Esophagus squamous epithelium (tissue), 5 donors: ENCODE results near the gene SETD5. TPM values are rescaled to one million over a fixed set of nuclear protein-coding genes. Genes with fewer than 3 reads are reported as not detected.

ENCODE experiments used
- DNase-seq: peaks from one replicate; lab custom pipeline; 2025; lab: John Stamatoyannopoulos, UW
- H3K27ac ChIP-seq, 4 donors: fragments of 200-600 bp; sonication (generic); one replicate each; pipeline ENCODE4 v1.5.1; 2016 to 2019; ENCODE audit warnings: mild to moderate bottlenecking in 1 of 4
- H3K27me3 ChIP-seq, 4 donors: fragments of 200-600 bp; sonication (generic); 1 replicate in 3 of 4; 2 replicates in 1 of 4; pipeline versions ENCODE4 v1.5.1 to v1.6.0; 2017 to 2021; ENCODE audit warnings: antibody characterized with exemption in 1 of 4
- H3K36me3 ChIP-seq, 3 donors: fragments of 200-600 bp; sonication (generic); one replicate each; pipeline ENCODE4 v1.5.1; 2016 to 2019
- H3K4me1 ChIP-seq, 3 donors: fragments of 200-600 bp; sonication (generic); one replicate each; pipeline ENCODE4 v1.5.1; 2017 to 2019
- H3K4me3 ChIP-seq, 4 donors: fragments of 200-600 bp; sonication (generic); 1 replicate in 3 of 4; 2 replicates in 1 of 4; pipeline ENCODE4 v1.5.1; 2016 to 2019; ENCODE audit warnings: mild to moderate bottlenecking in 2 of 4, moderate library complexity in 1 of 4
- H3K9me3 ChIP-seq, 3 donors: fragments of 200-600 bp; sonication (generic); one replicate each; pipeline ENCODE4 v1.5.1; 2016 to 2019
- CTCF ChIP-seq, 6 experiments: fragments of 450-650 bp in 4 of 6; fragments of 200-600 bp in 2 of 6; sonication (generic) in 2 of 6; IDR thresholded peaks; one replicate each; pipeline ENCODE4 v1.5.1; 2016 to 2019; ENCODE audit warnings: antibody characterized with exemption in 6 of 6, mild to moderate bottlenecking in 4 of 6, moderate library complexity in 4 of 6
- POLR2A ChIP-seq, 4 donors: fragments of 450-650 bp; IDR thresholded peaks; one replicate each; pipeline ENCODE4 v1.6.1; 2017; ENCODE audit warnings: antibody characterized with exemption in 4 of 4, mild to moderate bottlenecking in 4 of 4, moderate library complexity in 3 of 4
- whole genome bisulfite sequencing, 2 donors: methylation state at CpG; one replicate each; pipeline ENCODE4 v1.1.5; 2018; 5-methylcytosine and 5-hydroxymethylcytosine counted together
- intact Hi-C: fragments of 100-400 bp; cut with DNase I; formaldehyde crosslinking; loops from one replicate; pipeline ENCODE4 v1.15.0; 2022
- total RNA-seq, 4 donors: library from RNA; depleted of rRNA; stranded (reverse); fragments of >200 nt; gene quantifications; one replicate each; pipeline ENCODE4 v1.1.0, GENCODE V29; 2016
- donor health status: DM: yes; HTN: yes; CAD: no.

SETD5 gene
- total RNA-seq, 4 donors from 2014 or later, result 41.8 to 89.3 (median 54.4) TPM

GRCh38 chr3:9373465-9373864, 23.9 kb upstream of the SETD5 start:
- Histone ChIP-seq H3K27ac (no peak overlapping the region), H3K9me3 (no peaks in the 10 kb centered on the region), H3K36me3 (peaks cover 6 to 100% (median 37%) of the 10 kb centered on the region in 3 donors), H3K4me1 (no peaks in the 10 kb centered on the region), H3K4me3 (no peak overlapping the region), H3K27me3 (no peaks in the 10 kb centered on the region)
- TF ChIP-seq CTCF (IDR thresholded peaks at IDR 0.05), result no peak
- TF ChIP-seq POLR2A (IDR thresholded peaks at IDR 0.05), result no peak
- DNase-seq, result no peak
- 91 to 94% methylated on average over 3 of the region's 3 CpGs for WGBS, 2 donors
- intact Hi-C loops, result no loop called here

- Histone ChIP-seq H3K27ac (no peak overlapping the region), H3K4me3 (no peak overlapping the region), H3K27me3 (no peaks in the 10 kb centered on the region), H3K36me3 (peaks cover 5 to 93% (median 19%) of the 10 kb centered on the region in 3 donors), H3K4me1 (no peaks in the 10 kb centered on the region), H3K9me3 (no peaks in the 10 kb centered on the region)
- intact Hi-C loops, result no loop called here
- WGBS, 2 donors, result 80 to 88% methylated on average over 1 of the region's 1 CpG
- TF ChIP-seq POLR2A (IDR thresholded peaks at IDR 0.05) (no peak), CTCF (IDR thresholded peaks at IDR 0.05) (no peak)
- DNase-seq, result no peak
These were observed 19.4 kb upstream of the SETD5 start for GRCh38 chr3:9377981-9378380.

GRCh38 chr3:9379327-9379726, 18.1 kb upstream of the SETD5 start:
- 67 to 75% methylated on average over 4 of the region's 4 CpGs for WGBS, 2 donors
- TF ChIP-seq POLR2A (IDR thresholded peaks at IDR 0.05), result no peak
- intact Hi-C loops, result no loop called here
- Histone ChIP-seq H3K27me3 (no peaks in the 10 kb centered on the region), H3K4me1 (peaks cover 0 to 7% (median 2%) of the 10 kb centered on the region in 3 donors), H3K9me3 (no peaks in the 10 kb centered on the region), H3K4me3 (no peak overlapping the region), H3K27ac (no peak overlapping the region), H3K36me3 (peaks cover 6 to 93% (median 15%) of the 10 kb centered on the region in 3 donors)
- no peak for DNase-seq

GRCh38 chr3:9380014-9380413, 17.4 kb upstream of the SETD5 start:
- H3K4me1 ChIP-seq, result peaks cover 0 to 9% (median 7%) of the 10 kb centered on the region in 3 donors
- peaks cover 6 to 93% (median 18%) of the 10 kb centered on the region in 3 donors for H3K36me3 ChIP-seq
- no peak for DNase-seq
- H3K27ac ChIP-seq, result no peak overlapping the region
- no peaks in the 10 kb centered on the region for H3K9me3 ChIP-seq
- 87 to 91% methylated on average over 3 of the region's 3 CpGs for WGBS, 2 donors
- no peaks in the 10 kb centered on the region for H3K27me3 ChIP-seq
- intact Hi-C loops, result no loop called here
- no peak overlapping the region for H3K4me3 ChIP-seq
- no peak for TF ChIP-seq POLR2A (IDR thresholded peaks at IDR 0.05)

- 45 to 46% methylated on average over 12 to 13 of the region's 13 CpGs for WGBS, 2 donors
- peak overlapping the region in 1 of 4 donors; percentile 19 for H3K27ac ChIP-seq
- no peaks in the 10 kb centered on the region for H3K9me3 ChIP-seq
- intact Hi-C loops, result no loop called here
- peaks cover 0 to 34% (median 20%) of the 10 kb centered on the region in 3 donors for H3K4me1 ChIP-seq
- no peaks in the 10 kb centered on the region for H3K27me3 ChIP-seq
- DNase-seq, result no peak
- H3K36me3 ChIP-seq, result peaks cover 7 to 93% (median 30%) of the 10 kb centered on the region in 3 donors
- no peak for TF ChIP-seq POLR2A (IDR thresholded peaks at IDR 0.05)
- TF ChIP-seq CTCF (IDR thresholded peaks at IDR 0.05), result no peak
- no peak overlapping the region for H3K4me3 ChIP-seq
These were observed 13.1 kb upstream of the SETD5 start for GRCh38 chr3:9384141-9384828.
